B cell (primary cell): ENCODE results near the gene KIAA0825. TPM values are rescaled to one million over a fixed set of nuclear protein-coding genes. Genes with fewer than 3 reads are reported as not detected.

Experiments
- ATAC-seq: fragments of 200-7000 bp; cut with Tn5 transposase; one replicate; pipeline ENCODE4 v1.10.0; 2021; ENCODE audit warnings: low read depth, mild to moderate bottlenecking, moderate number of reproducible peaks, moderate library complexity
- CTCF ChIA-PET: fragments of 350-600 bp; sonication (Branson Sonifier 250); formaldehyde crosslinking; loops from one replicate; lab custom pipeline; 2021; ENCODE audit warnings: antibody characterized with exemption, inconsistent platforms; lab: Charles Lee
- POLR2A ChIA-PET: fragments of 350-600 bp; sonication (Branson Sonifier 250); formaldehyde crosslinking; loops from one replicate; lab custom pipeline; 2021; ENCODE audit warnings: antibody characterized with exemption; lab: Charles Lee
- DNase-seq: peaks from one replicate; pipeline ENCODE4 v3.0.0; 2013
- H2AFZ ChIP-seq: 2 replicates; pipeline ENCODE4 v1.6.1; 2012; ENCODE audit warnings: mild to moderate bottlenecking, low read depth, low read length; ENCODE audit not compliant: insufficient read depth, poor library complexity, severe bottlenecking
- H3K27ac ChIP-seq, 2 donors: 1 replicate in 1 of 2; 2 replicates in 1 of 2; pipeline ENCODE4 v1.5.1; 2012 to 2013; ENCODE audit warnings: low read length in 2 of 2, mild to moderate bottlenecking in 2 of 2, moderate library complexity in 1 of 2
- H3K27me3 ChIP-seq, 4 experiments: fragments of 200-600 bp in 1 of 4; sonication (generic) in 1 of 4; replicated peaks in 1 of 4; 1 replicate in 2 of 4; 2 replicates in 2 of 4; pipeline versions ENCODE4 v1.6.1 to v1.7.0; 2013 to 2016; ENCODE audit warnings: low read length in 3 of 4, mild to moderate bottlenecking in 2 of 4, mixed read lengths in 1 of 4, moderate library complexity in 1 of 4; ENCODE audit not compliant: insufficient read depth in 4 of 4, control insufficient read depth in 3 of 4; ENCODE audit errors: control extremely low read depth in 1 of 4
- H3K36me3 ChIP-seq, 2 experiments: replicated peaks in 1 of 2; 1 replicate in 1 of 2; 2 replicates in 1 of 2; pipeline versions ENCODE4 v1.6.1 to v1.7.1; 2013; ENCODE audit warnings: low read length in 1 of 2; ENCODE audit not compliant: insufficient read depth in 2 of 2, control insufficient read depth in 1 of 2; ENCODE audit errors: control extremely low read depth in 1 of 2, extremely low read depth in 1 of 2
- H3K4me1 ChIP-seq, 2 donors: fragments of 200-600 bp in 1 of 2; sonication (generic) in 1 of 2; 1 replicate in 1 of 2; 2 replicates in 1 of 2; pipeline versions ENCODE4 v1.5.1 to v1.6.1; 2013 to 2017; ENCODE audit warnings: low read length in 2 of 2; ENCODE audit not compliant: control insufficient read depth in 2 of 2, insufficient read depth in 2 of 2
- H3K4me2 ChIP-seq: replicated peaks from 2 replicates; pipeline ENCODE3; 2012; ENCODE audit warnings: mild to moderate bottlenecking, low read depth, low read length; ENCODE audit not compliant: poor library complexity, severe bottlenecking
- H3K4me3 ChIP-seq, 5 experiments: fragments of 200-600 bp in 1 of 5; sonication (generic) in 1 of 5; 1 replicate in 3 of 5; 2 replicates in 2 of 5; pipeline versions ENCODE4 v1.5.1 to v1.7.0; 2011 to 2016; ENCODE audit warnings: low read length in 4 of 5, mild to moderate bottlenecking in 4 of 5, low read depth in 2 of 5, control low read depth in 1 of 5, moderate library complexity in 1 of 5; ENCODE audit not compliant: insufficient read depth in 1 of 5; ENCODE audit errors: control extremely low read depth in 1 of 5, extremely low read depth in 1 of 5
- H3K79me2 ChIP-seq: fragments of 200-600 bp; sonication (generic); one replicate; pipeline ENCODE4 v1.6.0; 2016; ENCODE audit warnings: low read length; ENCODE audit not compliant: control insufficient read depth, insufficient read depth
- H3K9ac ChIP-seq: fragments of 200-600 bp; sonication (generic); 2 replicates; pipeline ENCODE4 v1.6.1; 2017; ENCODE audit warnings: mild to moderate bottlenecking, low read length, moderate library complexity
- H3K9me3 ChIP-seq, 3 donors: one replicate each; pipeline versions ENCODE4 v1.6.1 to v1.7.1; 2013; ENCODE audit warnings: low read length in 2 of 3; ENCODE audit not compliant: control insufficient read depth in 2 of 3, insufficient read depth in 1 of 3; ENCODE audit errors: control extremely low read depth in 1 of 3
- H4K20me1 ChIP-seq: 2 replicates; pipeline ENCODE4 v1.6.0; 2012; ENCODE audit warnings: mild to moderate bottlenecking, low read length; ENCODE audit not compliant: insufficient read depth, control insufficient read depth, poor library complexity, severe bottlenecking
- H3K27ac Mint-ChIP-seq: one replicate; pipeline ENCODE4 v1.8.0; 2021; ENCODE audit warnings: mixed read lengths
- H3K27me3 Mint-ChIP-seq: one replicate; pipeline ENCODE4 v1.8.0; 2021; ENCODE audit warnings: mixed read lengths
- H3K4me1 Mint-ChIP-seq: one replicate; pipeline ENCODE4 v1.8.0; 2021; ENCODE audit warnings: mixed read lengths
- H3K4me3 Mint-ChIP-seq: one replicate; pipeline ENCODE4 v1.8.0; 2021; ENCODE audit warnings: mixed read lengths
- H3K9me3 Mint-ChIP-seq: one replicate; pipeline ENCODE4 v1.8.0; 2022; ENCODE audit warnings: mixed read lengths; ENCODE audit not compliant: insufficient read depth
- EZH2 ChIP-seq: IDR thresholded peaks from 2 replicates; pipeline ENCODE4 v1.6.1; 2012; ENCODE audit warnings: borderline replicate concordance, low read depth, mild to moderate bottlenecking, moderate library complexity, low read length; ENCODE audit not compliant: insufficient read depth, poor library complexity, severe bottlenecking
- WGBS: methylation state at CpG from one replicate; pipeline ENCODE4 v1.1.5; 2013; ENCODE audit warnings: missing lambda C conversion rate; ENCODE audit not compliant: insufficient coverage; 5-methylcytosine and 5-hydroxymethylcytosine counted together
- intact Hi-C: fragments of 100-400 bp; cut with micrococcal nuclease; formaldehyde crosslinking; loops from one replicate; pipeline ENCODE4 v1.10.0; 2022
- polyA plus RNA-seq: library from polyadenylated mRNA; depleted of rRNA; stranded (reverse); fragments of >200 nt; gene quantifications from 2 replicates; pipeline ENCODE4 v1.2.3, GENCODE V29; 2012
- total RNA-seq, 2 donors: library from RNA; stranded (reverse); fragments of 120-200 nt in 1 of 2; gene quantifications; 1 replicate in 1 of 2; 2 replicates in 1 of 2; pipeline versions ENCODE4 v1.2.3 to v1.2.4, GENCODE V29; 2013 to 2022
- TF ChIP-seq, protein P1 (sequence below): fragments of 200-600 bp; IDR thresholded peaks from one replicate; pipeline ENCODE4 v1.8.0; 2022; ENCODE audit warnings: antibody characterized with exemption, mild to moderate bottlenecking

KIAA0825 gene
- total and polyA plus RNA-seq, 2 donors (not counting 1 experiment from before 2014, with no cell fraction given): 0.43 to 2.7 TPM

DNA sequence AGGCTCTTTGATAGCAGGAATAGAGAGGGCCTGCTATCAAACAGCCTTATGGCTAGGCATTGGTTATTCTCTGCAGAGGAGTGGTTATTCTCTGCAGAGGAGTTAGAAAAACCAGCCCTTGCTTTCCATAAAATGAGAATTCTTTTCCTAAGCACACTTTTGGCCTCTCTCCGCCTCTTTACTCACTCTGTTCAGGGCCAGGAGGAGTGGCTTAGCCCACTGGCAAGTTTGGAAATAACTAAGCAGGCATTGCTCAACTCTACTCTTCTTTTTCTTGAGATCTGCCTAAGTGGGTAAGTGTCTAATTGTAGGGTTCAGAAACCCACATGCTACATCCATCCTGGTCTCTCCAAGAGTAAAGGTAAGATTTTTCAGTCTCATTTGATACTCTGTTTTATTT, 341.7 kb downstream of the KIAA0825 start:
- Histone ChIP-seq H3K27me3 (no peaks in the 10 kb centered on the region), H3K36me3 (no peaks in the 10 kb centered on the region), H3K4me1 (no peaks in the 10 kb centered on the region), H4K20me1 (no peaks in the 10 kb centered on the region), H3K27ac (no peak overlapping the region), H2AFZ (no peak overlapping the region), H3K4me3 (no peak overlapping the region), H3K79me2 (no peaks in the 10 kb centered on the region), H3K9me3 (no peaks in the 10 kb centered on the region), H3K4me2 (no peak overlapping the region), H3K9ac (no peak overlapping the region)
- TF ChIP-seq, protein P1, sequence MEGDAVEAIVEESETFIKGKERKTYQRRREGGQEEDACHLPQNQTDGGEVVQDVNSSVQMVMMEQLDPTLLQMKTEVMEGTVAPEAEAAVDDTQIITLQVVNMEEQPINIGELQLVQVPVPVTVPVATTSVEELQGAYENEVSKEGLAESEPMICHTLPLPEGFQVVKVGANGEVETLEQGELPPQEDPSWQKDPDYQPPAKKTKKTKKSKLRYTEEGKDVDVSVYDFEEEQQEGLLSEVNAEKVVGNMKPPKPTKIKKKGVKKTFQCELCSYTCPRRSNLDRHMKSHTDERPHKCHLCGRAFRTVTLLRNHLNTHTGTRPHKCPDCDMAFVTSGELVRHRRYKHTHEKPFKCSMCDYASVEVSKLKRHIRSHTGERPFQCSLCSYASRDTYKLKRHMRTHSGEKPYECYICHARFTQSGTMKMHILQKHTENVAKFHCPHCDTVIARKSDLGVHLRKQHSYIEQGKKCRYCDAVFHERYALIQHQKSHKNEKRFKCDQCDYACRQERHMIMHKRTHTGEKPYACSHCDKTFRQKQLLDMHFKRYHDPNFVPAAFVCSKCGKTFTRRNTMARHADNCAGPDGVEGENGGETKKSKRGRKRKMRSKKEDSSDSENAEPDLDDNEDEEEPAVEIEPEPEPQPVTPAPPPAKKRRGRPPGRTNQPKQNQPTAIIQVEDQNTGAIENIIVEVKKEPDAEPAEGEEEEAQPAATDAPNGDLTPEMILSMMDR: no peak
- no peak for TF ChIP-seq EZH2
- H3K27ac Mint-ChIP-seq: no peak overlapping the region
- POLR2A ChIA-PET: no interaction called here
- intact Hi-C loops: no loop called here
- ATAC-seq (no peak), DNase-seq (no peak)
- no peaks in the 10 kb centered on the region for H3K9me3 Mint-ChIP-seq
- CTCF ChIA-PET: no interaction called here
- WGBS: 83% methylated on average over 1 of the region's 1 CpG
- H3K4me3 Mint-ChIP-seq: no peak overlapping the region
- H3K4me1 Mint-ChIP-seq: no peaks in the 10 kb centered on the region
- H3K27me3 Mint-ChIP-seq: no peaks in the 10 kb centered on the region

DNA sequence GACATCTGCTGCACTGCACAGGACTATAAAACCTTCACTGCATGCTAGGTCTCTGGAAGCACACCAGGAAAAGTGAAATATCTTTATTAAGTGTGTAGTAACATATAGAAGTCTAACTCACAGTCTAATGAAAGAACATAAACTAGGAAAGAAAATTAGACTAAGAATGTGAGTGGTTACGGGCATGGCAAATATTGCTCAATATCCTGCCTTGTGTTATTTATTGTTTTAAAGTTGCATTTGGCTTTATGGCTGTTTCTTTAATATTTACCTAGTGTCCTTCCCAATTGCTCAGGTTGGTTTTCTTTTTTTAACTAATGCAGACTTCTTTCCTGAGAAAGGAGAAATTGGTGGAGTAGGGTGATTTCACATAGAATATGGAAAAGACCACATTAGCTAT, 342.4 kb downstream of the KIAA0825 start:
- H3K9ac ChIP-seq: no peak overlapping the region
- H3K9me3 ChIP-seq: no peaks in the 10 kb centered on the region
- no peaks in the 10 kb centered on the region for H3K4me1 Mint-ChIP-seq
- no peaks in the 10 kb centered on the region for H3K4me1 ChIP-seq
- no peak for ATAC-seq
- H3K27me3 ChIP-seq: no peaks in the 10 kb centered on the region
- H3K4me2 ChIP-seq: no peak overlapping the region
- CTCF ChIA-PET: no interaction called here
- no peak for TF ChIP-seq EZH2
- TF ChIP-seq, protein P1: no peak
- no peak overlapping the region for H3K4me3 ChIP-seq
- H3K36me3 ChIP-seq: no peaks in the 10 kb centered on the region
- no CpG with 5 or more reads among the region's 1 CpG for WGBS
- no peaks in the 10 kb centered on the region for H3K9me3 Mint-ChIP-seq
- H3K27ac ChIP-seq: no peak overlapping the region
- POLR2A ChIA-PET: no interaction called here
- no peak overlapping the region for H3K27ac Mint-ChIP-seq
- no peaks in the 10 kb centered on the region for H4K20me1 ChIP-seq
- H2AFZ ChIP-seq: no peak overlapping the region
- no peak overlapping the region for H3K4me3 Mint-ChIP-seq
- no peak for DNase-seq
- intact Hi-C loops: no loop called here
- no peaks in the 10 kb centered on the region for H3K79me2 ChIP-seq
- no peaks in the 10 kb centered on the region for H3K27me3 Mint-ChIP-seq
